ENCODE measurements around the gene FBXO47.
A peak's percentile ranks its signal among the peaks of the same experiment; 100 is the strongest.

The FBXO47 gene

DNA sequence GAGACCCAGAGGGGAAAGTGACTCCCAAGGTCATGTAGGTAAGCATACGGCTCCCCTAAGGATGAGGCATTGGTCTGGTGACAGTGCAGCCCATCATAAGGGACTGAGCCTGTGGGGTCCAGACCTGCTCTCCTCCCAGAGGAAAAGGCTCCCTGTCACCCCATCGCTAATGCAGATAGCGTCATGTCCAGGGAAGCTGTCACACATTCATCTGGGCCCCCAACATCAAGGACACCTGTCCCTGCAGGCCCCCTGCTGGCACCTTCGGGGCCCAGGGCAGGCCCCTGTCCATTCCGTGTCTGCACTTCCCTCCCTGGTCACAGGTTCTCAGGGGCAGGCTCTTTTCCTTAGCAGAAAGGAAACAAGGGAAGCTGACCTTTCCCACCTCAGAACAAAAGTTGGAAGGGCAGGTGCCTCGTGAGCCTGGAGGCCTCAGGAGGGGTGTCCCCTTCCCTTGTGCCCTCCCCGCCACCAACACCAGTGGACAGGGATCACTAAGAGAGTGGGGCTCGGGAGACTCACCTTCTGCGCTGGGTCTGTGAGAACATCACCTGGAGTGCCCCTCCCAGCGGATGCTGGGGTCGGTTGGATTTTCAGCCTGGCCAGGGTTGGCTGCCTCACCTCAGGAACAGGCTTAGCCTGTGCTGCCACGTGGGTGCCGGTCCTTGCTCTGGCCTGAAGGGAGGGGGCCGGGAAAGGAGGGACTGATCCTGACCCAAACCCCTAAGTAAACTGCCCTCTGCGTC is 59.1 kb downstream of the FBXO47 start:
- no peaks in the 10 kb centered on the region for H3K27me3 Mint-ChIP-seq
- H3K27ac Mint-ChIP-seq = peak overlapping the region; percentile 65
- no peaks in the 10 kb centered on the region for H3K9me3 Mint-ChIP-seq
- DNase-seq (no peak), ATAC-seq (no peak)
- H3K4me1 Mint-ChIP-seq = peaks cover 41% of the 10 kb centered on the region
- no peak overlapping the region for H3K4me3 Mint-ChIP-seq
- H3K36me3 Mint-ChIP-seq (ENCODE audit: low read depth) = peaks cover 23% of the 10 kb centered on the region

DNA sequence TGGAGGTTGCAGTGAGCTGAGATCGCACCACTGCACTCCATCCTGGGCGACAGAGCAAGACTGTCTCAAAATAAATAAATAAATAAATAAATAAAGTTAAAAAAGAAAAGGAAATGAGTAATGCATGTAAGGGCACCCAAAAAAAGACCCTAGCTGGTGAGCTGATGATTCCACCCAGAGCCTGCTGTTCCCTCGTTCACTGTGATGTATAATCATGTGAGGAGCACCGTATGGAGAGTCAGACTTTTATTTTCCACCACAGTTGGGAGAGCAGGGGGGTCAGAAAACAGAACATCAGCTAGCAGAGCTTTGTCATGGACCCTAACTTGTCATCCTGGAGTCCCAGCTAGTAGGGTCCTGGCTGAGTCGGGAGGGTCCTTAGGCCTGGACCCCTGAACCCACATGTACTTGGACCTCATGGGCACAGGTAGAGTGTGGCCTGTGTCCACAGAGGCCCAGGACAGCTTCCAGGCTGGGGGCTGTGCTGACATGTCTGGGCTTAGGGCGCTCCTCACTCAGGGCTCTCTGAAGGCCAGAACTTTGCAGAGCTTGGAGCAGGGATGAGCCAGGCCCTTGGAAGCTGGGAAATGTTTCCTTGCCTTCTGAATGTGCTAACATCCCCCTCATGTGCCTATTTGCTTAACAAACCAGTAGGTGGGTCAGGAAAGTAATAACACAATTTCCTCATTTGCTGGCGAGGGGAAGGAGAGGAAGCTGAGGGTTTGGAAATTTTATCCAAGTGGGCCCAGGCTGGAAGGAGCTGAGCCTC is 60.6 kb downstream of the FBXO47 start:
- Mint-ChIP-seq H3K27me3 (no peaks in the 10 kb centered on the region), H3K36me3 (ENCODE audit: low read depth) (peaks cover 25% of the 10 kb centered on the region), H3K27ac (peak overlapping the region; percentile 73), H3K4me3 (no peak overlapping the region), H3K9me3 (no peaks in the 10 kb centered on the region), H3K4me1 (peaks cover 46% of the 10 kb centered on the region)
- DNase-seq (no peak), ATAC-seq (no peak)

DNA sequence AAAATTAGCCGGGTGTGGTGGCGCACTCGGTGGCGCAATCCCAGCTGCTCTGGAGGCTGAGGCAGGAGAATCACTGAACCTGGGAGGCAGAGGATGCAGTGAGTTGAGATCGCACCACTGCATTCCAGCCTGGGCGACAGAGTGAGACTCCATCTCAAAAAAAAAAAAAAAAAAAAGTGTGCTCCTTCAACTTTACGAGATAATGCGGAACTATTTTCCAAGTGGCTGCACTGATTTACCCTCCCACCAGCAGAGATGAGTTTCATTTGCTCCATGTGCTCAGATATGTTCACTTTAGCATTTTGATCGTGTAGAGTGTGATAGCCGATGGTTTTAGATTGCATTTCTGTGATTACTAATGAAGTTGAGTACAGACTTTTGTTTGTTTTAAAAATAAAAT is 61.8 kb downstream of the FBXO47 start:
- Mint-ChIP-seq H3K4me1 (peaks cover 58% of the 10 kb centered on the region), H3K36me3 (ENCODE audit: low read depth) (peaks cover 22% of the 10 kb centered on the region), H3K27ac (peak overlapping the region; percentile 27), H3K9me3 (no peaks in the 10 kb centered on the region), H3K27me3 (no peaks in the 10 kb centered on the region), H3K4me3 (no peak overlapping the region)
- DNase-seq (no peak), ATAC-seq (no peak)

DNA sequence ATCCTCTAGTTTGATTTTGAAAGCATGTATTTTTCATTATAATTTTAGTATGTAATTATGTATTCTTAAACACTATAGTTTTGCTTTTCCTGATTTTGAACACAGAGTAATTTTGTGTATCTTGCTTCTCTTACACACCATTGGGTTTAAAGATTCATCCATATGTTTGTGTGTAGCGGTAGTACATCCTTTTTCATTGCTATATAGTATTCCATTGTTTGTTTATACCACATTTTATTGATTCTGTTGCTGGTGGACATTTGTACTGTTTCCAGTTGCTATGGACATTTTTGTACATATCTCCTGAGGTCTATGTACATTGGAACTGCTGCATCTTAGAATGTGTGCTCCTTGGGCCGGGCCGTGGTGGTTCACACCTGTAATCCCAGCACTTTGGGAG is 62.3 kb downstream of the FBXO47 start:
- no peak overlapping the region for H3K27ac Mint-ChIP-seq
- ATAC-seq (no peak), DNase-seq (no peak)
- no peaks in the 10 kb centered on the region for H3K9me3 Mint-ChIP-seq
- H3K27me3 Mint-ChIP-seq = no peaks in the 10 kb centered on the region
- H3K4me3 Mint-ChIP-seq = no peak overlapping the region
- H3K4me1 Mint-ChIP-seq = peaks cover 62% of the 10 kb centered on the region
- H3K36me3 Mint-ChIP-seq (ENCODE audit: low read depth) = peaks cover 22% of the 10 kb centered on the region

DNA sequence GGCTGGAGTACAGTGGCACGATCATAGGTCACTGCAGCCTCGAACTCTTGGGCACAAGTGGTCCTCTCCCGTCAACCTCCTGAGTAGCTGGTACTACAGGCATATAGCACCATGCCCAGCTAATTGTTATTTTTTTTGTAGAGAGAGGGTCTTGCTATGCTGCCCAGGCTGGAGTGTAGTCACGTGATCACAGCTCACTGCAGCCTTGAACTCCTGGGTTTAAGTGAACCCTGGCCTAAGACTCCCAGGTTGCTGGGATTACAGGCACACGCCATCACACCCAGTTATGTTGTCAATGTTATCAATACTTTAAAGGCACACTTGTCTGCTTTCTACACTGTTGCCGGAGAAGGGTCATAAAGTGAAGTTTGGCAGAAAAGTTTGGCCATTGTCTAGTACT is 63.8 kb downstream of the FBXO47 start:
- DNase-seq (no peak), ATAC-seq (no peak)
- H3K4me1 Mint-ChIP-seq = peaks cover 73% of the 10 kb centered on the region
- no peaks in the 10 kb centered on the region for H3K9me3 Mint-ChIP-seq
- H3K4me3 Mint-ChIP-seq = no peak overlapping the region
- peak overlapping the region; percentile 32 for H3K27ac Mint-ChIP-seq
- no peaks in the 10 kb centered on the region for H3K27me3 Mint-ChIP-seq
- peaks cover 29% of the 10 kb centered on the region for H3K36me3 Mint-ChIP-seq (ENCODE audit: low read depth)

DNA sequence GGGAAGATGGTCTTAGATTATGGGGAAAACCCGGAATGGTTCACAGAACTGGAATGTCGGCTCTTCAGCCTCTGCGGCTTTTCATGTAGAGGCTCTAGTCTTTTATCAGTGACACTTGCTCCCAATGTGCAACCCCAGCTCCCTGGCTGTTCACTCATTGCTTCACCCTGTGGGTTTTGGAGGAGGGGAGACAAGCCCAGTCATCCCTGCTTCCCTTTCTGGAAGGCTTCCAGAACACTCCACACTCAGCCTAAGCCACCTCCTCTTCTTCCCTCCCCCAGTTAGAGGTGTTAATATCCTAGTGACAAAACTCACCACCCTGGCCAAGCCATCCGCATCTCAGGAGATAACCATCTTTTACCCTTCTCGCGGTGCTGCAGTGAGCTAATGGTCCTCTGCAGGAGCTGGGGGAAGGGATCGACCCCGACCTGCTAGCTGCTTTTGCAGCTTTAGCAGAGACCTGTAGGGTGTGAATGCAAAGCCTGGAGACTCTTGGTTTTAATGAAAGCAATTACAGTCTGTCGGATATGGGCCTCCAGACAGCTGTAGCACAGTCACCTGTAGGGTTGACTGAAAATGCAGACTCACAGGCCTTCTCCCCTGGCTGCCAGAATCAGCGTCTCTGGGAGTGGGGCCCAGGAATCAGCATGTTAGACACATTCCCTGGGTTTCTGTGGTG is 66.1 kb downstream of the FBXO47 start:
- peaks cover 77% of the 10 kb centered on the region for H3K4me1 Mint-ChIP-seq
- no peak for ATAC-seq
- peak overlapping the region; percentile 26 for H3K27ac Mint-ChIP-seq
- peaks cover 38% of the 10 kb centered on the region for H3K36me3 Mint-ChIP-seq (ENCODE audit: low read depth)
- no peaks in the 10 kb centered on the region for H3K9me3 Mint-ChIP-seq
- no peak for DNase-seq
- H3K27me3 Mint-ChIP-seq = no peaks in the 10 kb centered on the region
- H3K4me3 Mint-ChIP-seq = no peak overlapping the region

DNA sequence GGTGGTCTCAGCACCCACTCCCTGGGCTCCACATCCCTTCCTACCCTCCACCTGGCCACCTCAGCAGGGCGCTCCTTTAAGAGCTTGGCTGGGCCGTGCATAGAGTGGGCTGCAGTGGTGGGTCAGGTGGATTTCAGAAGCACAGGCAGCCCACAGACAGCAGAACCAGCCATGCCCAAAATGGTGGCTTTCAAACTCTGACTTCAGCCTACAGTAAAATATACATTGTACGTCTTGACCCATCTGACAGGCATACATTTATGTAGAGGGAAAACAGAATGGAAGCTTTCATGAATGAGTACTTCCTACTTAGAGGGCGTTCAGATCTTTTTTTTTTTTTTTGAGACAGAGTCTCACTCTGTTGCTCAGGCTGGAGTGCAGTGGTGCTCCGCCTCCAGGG is 67.8 kb downstream of the FBXO47 start:
- Mint-ChIP-seq H3K4me1 (peaks cover 79% of the 10 kb centered on the region), H3K27ac (peak overlapping the region; percentile 94), H3K36me3 (ENCODE audit: low read depth) (peaks cover 31% of the 10 kb centered on the region), H3K9me3 (no peaks in the 10 kb centered on the region), H3K27me3 (no peaks in the 10 kb centered on the region), H3K4me3 (peak overlapping the region; percentile 71)
- DNase-seq (no peak), ATAC-seq (peak; percentile 2)

DNA sequence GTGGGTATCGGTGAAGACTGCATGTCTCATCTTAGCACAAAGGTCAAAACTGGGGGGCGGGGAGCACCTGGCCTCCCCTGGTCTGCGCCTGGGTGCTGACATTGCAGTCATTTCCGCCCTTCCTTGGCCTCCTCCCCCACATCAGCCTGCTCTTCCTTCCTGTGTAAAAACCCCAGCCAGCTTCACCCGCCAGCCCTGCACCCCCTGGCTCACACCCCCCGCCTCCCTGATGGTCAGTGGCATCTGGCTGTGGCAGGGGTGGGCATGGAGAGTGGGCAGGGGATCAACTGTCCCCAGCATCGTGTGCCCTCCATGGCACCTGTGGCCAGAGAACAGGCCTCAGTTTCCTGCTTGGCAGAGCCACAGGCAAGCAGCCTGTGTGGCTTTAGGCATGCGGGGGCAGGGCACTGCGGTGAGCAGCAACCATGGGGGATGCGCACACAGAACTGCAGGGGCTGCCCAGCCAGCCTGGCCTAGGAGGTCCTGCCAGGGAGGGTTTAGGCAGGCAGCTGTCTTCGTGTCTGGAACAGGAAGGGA is 68.3 kb downstream of the FBXO47 start:
- ATAC-seq (peak; percentile 90), DNase-seq (peak; percentile 92)
- Mint-ChIP-seq H3K4me1 (peaks cover 82% of the 10 kb centered on the region), H3K27ac (peak overlapping the region; percentile 94), H3K27me3 (no peaks in the 10 kb centered on the region), H3K9me3 (no peaks in the 10 kb centered on the region), H3K36me3 (ENCODE audit: low read depth) (peaks cover 30% of the 10 kb centered on the region), H3K4me3 (peak overlapping the region; percentile 71)

DNA sequence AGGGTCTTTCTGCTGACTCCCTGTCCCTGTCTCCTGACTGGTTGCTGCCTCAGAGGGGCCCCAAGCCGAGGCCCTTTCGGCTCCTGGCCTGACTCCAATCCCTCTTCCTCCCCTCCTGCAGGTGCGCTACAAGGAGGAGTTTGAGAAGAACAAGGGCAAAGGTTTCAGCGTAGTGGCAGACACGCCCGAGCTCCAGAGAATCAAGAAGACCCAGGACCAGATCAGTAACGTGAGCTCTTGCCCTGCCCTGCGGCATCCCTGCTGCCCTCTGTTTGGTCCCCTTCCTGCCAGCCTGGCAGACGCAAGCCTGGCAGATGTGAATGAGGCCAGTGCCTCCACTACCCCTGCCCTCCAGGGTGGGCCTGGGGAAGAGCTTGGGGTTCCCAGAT is 68.9 kb downstream of the FBXO47 start:
- peak overlapping the region; percentile 71 for H3K4me3 Mint-ChIP-seq
- H3K27me3 Mint-ChIP-seq = no peaks in the 10 kb centered on the region
- no peak for DNase-seq
- peak; percentile 20 for ATAC-seq
- peaks cover 25% of the 10 kb centered on the region for H3K36me3 Mint-ChIP-seq (ENCODE audit: low read depth)
- H3K27ac Mint-ChIP-seq = peak overlapping the region; percentile 94
- H3K4me1 Mint-ChIP-seq = peaks cover 82% of the 10 kb centered on the region
- H3K9me3 Mint-ChIP-seq = no peaks in the 10 kb centered on the region

DNA sequence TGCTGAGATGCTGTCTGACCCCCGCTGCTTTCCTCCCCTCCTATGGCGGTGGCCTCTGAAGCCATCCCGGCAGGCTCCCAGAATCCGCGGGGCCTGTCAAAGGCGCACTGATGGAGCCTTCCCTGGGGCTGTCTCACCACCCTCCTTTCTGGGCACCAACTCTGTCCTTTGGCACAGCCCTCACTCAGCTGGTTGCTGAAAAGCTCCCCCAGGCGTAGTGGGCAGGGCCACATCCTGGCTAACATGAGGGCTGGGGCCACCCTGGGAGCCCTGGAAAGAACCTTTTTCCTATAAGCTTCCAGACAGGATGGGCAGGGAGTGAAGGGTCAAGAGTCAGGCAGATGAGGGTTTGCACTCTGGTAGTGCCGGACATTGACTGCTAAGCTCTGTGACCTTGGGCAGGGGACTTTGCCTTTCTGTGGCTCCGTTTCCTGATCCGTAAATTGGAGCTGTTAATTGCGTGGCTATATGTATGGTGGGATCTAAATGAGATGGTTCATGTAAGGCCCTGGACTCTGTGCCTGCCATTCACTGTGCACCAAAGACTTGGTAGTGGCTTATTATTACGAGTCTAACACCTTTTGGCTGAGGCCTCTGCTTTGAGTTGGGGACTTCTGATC is 69.4 kb downstream of the FBXO47 start:
- H3K27me3 Mint-ChIP-seq = no peaks in the 10 kb centered on the region
- H3K4me3 Mint-ChIP-seq = peak overlapping the region; percentile 71
- H3K27ac Mint-ChIP-seq = peak overlapping the region; percentile 94
- ATAC-seq (no peak), DNase-seq (no peak)
- peaks cover 83% of the 10 kb centered on the region for H3K4me1 Mint-ChIP-seq
- peaks cover 23% of the 10 kb centered on the region for H3K36me3 Mint-ChIP-seq (ENCODE audit: low read depth)
- H3K9me3 Mint-ChIP-seq = no peaks in the 10 kb centered on the region

DNA sequence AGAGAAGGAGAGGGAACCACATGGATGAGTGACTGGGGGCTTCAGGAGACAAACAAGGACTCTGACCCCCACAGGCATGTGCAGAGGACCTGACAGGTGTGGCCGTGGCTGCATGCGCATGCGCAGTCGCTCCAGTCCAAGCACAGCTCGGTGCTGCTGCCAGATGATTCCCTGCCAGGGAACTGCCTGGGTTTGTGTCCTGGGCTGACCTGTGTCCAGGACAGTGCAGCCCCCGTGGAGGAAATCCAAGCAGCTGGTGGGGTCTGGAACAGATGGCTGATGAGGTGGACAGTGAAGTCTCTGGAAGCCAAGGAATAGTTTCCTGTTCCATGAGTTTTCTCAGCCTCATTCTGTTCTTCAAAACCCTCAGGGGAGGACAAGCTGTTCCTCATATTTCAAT is 70.0 kb downstream of the FBXO47 start:
- DNase-seq (no peak), ATAC-seq (no peak)
- Mint-ChIP-seq H3K4me3 (peak overlapping the region; percentile 71), H3K27me3 (no peaks in the 10 kb centered on the region), H3K36me3 (ENCODE audit: low read depth) (peaks cover 23% of the 10 kb centered on the region), H3K27ac (peak overlapping the region; percentile 94), H3K9me3 (no peaks in the 10 kb centered on the region), H3K4me1 (peaks cover 88% of the 10 kb centered on the region)

DNA sequence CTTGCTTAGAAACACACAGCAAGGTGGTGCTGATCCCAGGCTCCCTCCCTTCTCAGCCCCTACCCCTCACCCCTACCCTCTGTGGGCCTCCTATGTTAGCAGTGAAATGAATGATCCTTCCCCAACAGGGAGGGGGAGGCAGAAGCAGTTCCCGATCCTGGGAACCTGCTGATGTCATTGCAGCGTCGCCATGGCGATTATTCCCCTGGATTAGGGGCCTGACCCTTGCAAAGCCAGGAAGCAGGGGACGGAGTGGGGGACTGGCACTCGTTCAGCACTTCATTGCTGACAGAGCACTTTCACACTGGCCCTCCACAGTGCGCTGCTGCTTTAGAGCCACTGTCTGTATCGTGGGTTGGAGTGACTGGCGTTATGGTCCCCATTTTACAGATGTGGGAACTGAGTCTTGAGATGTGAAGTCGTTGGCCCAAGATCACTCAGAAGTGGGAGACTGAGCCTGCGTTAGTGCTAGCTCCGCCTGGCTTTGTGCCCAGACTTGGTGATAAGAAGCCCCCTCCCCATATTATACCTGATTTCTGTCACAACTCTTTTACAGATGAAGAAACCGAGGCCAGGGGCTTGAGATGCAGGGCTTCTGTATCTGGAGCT is 70.8 kb downstream of the FBXO47 start:
- no peak overlapping the region for H3K4me3 Mint-ChIP-seq
- peaks cover 25% of the 10 kb centered on the region for H3K36me3 Mint-ChIP-seq (ENCODE audit: low read depth)
- no peak for DNase-seq
- no peak for ATAC-seq
- no peaks in the 10 kb centered on the region for H3K27me3 Mint-ChIP-seq
- no peaks in the 10 kb centered on the region for H3K9me3 Mint-ChIP-seq
- peaks cover 92% of the 10 kb centered on the region for H3K4me1 Mint-ChIP-seq
- H3K27ac Mint-ChIP-seq = peak overlapping the region; percentile 77

DNA sequence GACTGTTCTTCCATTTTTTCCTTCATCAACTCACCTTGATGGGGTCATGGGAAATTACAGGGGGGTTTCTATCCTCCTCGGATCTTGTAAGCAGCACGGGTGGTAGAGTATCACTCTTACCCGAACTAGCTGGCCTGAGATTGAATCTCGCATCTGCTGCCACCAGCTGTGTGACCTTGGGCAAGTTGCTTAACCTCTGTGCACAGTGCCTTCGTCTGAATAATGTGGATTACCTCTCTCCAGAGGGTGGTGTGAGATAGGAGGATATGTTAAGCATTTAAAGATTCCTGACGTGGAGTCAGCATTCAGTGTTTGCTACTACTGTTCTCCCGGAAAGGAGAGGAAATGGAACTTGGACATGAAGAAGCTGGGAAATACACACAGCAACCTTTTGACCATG is 72.9 kb downstream of the FBXO47 start:
- Mint-ChIP-seq H3K36me3 (ENCODE audit: low read depth) (peaks cover 26% of the 10 kb centered on the region), H3K4me3 (no peak overlapping the region), H3K9me3 (no peaks in the 10 kb centered on the region), H3K27me3 (no peaks in the 10 kb centered on the region), H3K4me1 (peaks cover 92% of the 10 kb centered on the region), H3K27ac (peak overlapping the region; percentile 47)
- ATAC-seq (no peak), DNase-seq (no peak)

DNA sequence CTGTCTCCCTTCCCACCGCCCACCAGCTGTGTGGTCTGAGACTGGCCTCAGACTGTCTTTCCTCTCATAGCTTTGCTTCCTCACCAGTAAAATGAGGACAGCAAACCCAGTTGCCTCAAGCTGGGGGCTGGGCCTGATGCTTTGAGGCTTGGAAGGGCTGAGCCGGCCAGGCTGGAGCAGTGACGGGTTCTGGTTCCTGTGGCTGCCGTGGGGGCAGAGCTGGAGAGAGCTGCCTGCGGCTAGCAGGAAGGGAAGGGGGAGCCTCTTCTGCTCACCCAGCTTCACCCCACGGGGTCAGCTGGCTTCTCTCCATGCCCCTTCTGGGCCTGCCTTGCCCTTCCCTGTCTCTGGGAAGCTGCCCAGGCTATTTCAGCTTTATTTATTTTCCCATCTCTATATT is 73.6 kb downstream of the FBXO47 start:
- Mint-ChIP-seq H3K27ac (peak overlapping the region; percentile 47), H3K27me3 (no peaks in the 10 kb centered on the region), H3K4me1 (peaks cover 92% of the 10 kb centered on the region), H3K9me3 (no peaks in the 10 kb centered on the region), H3K4me3 (peak overlapping the region; percentile 11), H3K36me3 (ENCODE audit: low read depth) (peaks cover 24% of the 10 kb centered on the region)
- ATAC-seq (peak; percentile 62), DNase-seq (peak; percentile 64)
